HG02885 (cell line): ENCODE data around the gene WBP1.

Source experiments
- ATAC-seq: cut with Tn5 transposase; IDR thresholded peaks from one replicate; pipeline ENCODE4 v1.9.1; 2021; ENCODE audit warnings: mild to moderate bottlenecking; ENCODE audit not compliant: unreplicated experiment, poor library complexity

Gene WBP1

GRCh38 chr2:74501335-74502071, 43.3 kb downstream of the WBP1 start:
- ATAC-seq = no peak

GRCh38 chr2:74502147-74502719, 44.0 kb downstream of the WBP1 start:
- ATAC-seq = no peak

- peak; percentile 37 for ATAC-seq
These were observed 44.7 kb downstream of the WBP1 start for GRCh38 chr2:74502720-74503505.

- no peak for ATAC-seq
These were observed 45.6 kb downstream of the WBP1 start for GRCh38 chr2:74503506-74504475.

- ATAC-seq = no peak
These were observed 46.4 kb downstream of the WBP1 start for GRCh38 chr2:74504591-74504990.

- ATAC-seq = no peak
These were observed 47.4 kb downstream of the WBP1 start for GRCh38 chr2:74505448-74506246.

GRCh38 chr2:74507145-74507925, 49.1 kb downstream of the WBP1 start, which contains the start of gene PCGF1:
PCGF1 (minus strand) TSS chr2:74507695; CDS start chr2:74507668, 27 bp downstream.
- peak; percentile 90 for ATAC-seq

GRCh38 chr2:74507926-74508520, 49.8 kb downstream of the WBP1 start:
- no peak for ATAC-seq

- ATAC-seq = no peak
These were observed 52.0 kb downstream of the WBP1 start for GRCh38 chr2:74510272-74510671.
